ENCODE measurements around the gene PSD4. TPM values are rescaled to one million over a fixed set of nuclear protein-coding genes. Genes with fewer than 3 reads are reported as not detected.

Gene PSD4
- total and polyA plus RNA-seq, 2 experiments from 2014 or later = 15.1 to 26.5 TPM

GRCh38 chr2:113134717-113135116, 39.1 kb upstream of the PSD4 start:
- H3K27ac ChIP-seq = no peak overlapping the region
- no peaks in the 10 kb centered on the region for H3K9me2 ChIP-seq (replicated peaks; ENCODE audit: insufficient read depth)
- TF ChIP-seq EZH2 (IDR thresholded peaks at IDR 0.05; ENCODE audit: borderline replicate concordance) (no peak), EZH2phosphoT487 (IDR thresholded peaks at IDR 0.05; ENCODE audit: low read depth, severe bottlenecking, unreplicated experiment) (no peak), CTCF (IDR thresholded peaks at IDR 0.05; ENCODE audit: poor library complexity) (no peak)
- no peaks in the 10 kb centered on the region for H3K27me3 ChIP-seq
- no peak overlapping the region for H3K4me2 ChIP-seq
- H3K36me3 ChIP-seq (replicated peaks; ENCODE audit: insufficient read depth, low read depth) = no peaks in the 10 kb centered on the region
- H3K79me2 ChIP-seq = no peaks in the 10 kb centered on the region
- H3K9me3 ChIP-seq (ENCODE audit: low read depth) = no peaks in the 10 kb centered on the region
- peaks cover 8% of the 10 kb centered on the region for H3K4me1 ChIP-seq (ENCODE audit: insufficient read depth)
- no peaks in the 10 kb centered on the region for H4K20me1 ChIP-seq (ENCODE audit: insufficient read depth, poor library complexity, severe bottlenecking)
- no peak overlapping the region for H3K4me3 ChIP-seq
- no peak for DNase-seq (ENCODE audit: low spot score)
- no peak overlapping the region for H2AFZ ChIP-seq

GRCh38 chr2:113135317-113135716, 38.5 kb upstream of the PSD4 start:
- H3K27me3 ChIP-seq = no peaks in the 10 kb centered on the region
- no peak overlapping the region for H3K27ac ChIP-seq
- no peak for TF ChIP-seq CTCF (IDR thresholded peaks at IDR 0.05; ENCODE audit: poor library complexity)
- no peak for TF ChIP-seq EZH2 (IDR thresholded peaks at IDR 0.05; ENCODE audit: borderline replicate concordance)
- TF ChIP-seq EZH2phosphoT487 (IDR thresholded peaks at IDR 0.05; ENCODE audit: low read depth, severe bottlenecking, unreplicated experiment) = no peak
- no peak for DNase-seq (ENCODE audit: low spot score)
- no peaks in the 10 kb centered on the region for H3K9me3 ChIP-seq (ENCODE audit: low read depth)
- H3K9me2 ChIP-seq (replicated peaks; ENCODE audit: insufficient read depth) = no peaks in the 10 kb centered on the region
- H3K36me3 ChIP-seq (replicated peaks; ENCODE audit: insufficient read depth, low read depth) = no peaks in the 10 kb centered on the region
- H3K4me2 ChIP-seq = no peak overlapping the region
- peaks cover 9% of the 10 kb centered on the region for H3K4me1 ChIP-seq (ENCODE audit: insufficient read depth)
- WGBS (ENCODE audit: low lambda C conversion rate, missing lambda C conversion rate) = 97% methylated on average over 1 of the region's 1 CpG
- no peak overlapping the region for H2AFZ ChIP-seq
- H4K20me1 ChIP-seq (ENCODE audit: insufficient read depth, poor library complexity, severe bottlenecking) = no peaks in the 10 kb centered on the region
- H3K4me3 ChIP-seq = no peak overlapping the region
- H3K79me2 ChIP-seq = no peaks in the 10 kb centered on the region

DNA sequence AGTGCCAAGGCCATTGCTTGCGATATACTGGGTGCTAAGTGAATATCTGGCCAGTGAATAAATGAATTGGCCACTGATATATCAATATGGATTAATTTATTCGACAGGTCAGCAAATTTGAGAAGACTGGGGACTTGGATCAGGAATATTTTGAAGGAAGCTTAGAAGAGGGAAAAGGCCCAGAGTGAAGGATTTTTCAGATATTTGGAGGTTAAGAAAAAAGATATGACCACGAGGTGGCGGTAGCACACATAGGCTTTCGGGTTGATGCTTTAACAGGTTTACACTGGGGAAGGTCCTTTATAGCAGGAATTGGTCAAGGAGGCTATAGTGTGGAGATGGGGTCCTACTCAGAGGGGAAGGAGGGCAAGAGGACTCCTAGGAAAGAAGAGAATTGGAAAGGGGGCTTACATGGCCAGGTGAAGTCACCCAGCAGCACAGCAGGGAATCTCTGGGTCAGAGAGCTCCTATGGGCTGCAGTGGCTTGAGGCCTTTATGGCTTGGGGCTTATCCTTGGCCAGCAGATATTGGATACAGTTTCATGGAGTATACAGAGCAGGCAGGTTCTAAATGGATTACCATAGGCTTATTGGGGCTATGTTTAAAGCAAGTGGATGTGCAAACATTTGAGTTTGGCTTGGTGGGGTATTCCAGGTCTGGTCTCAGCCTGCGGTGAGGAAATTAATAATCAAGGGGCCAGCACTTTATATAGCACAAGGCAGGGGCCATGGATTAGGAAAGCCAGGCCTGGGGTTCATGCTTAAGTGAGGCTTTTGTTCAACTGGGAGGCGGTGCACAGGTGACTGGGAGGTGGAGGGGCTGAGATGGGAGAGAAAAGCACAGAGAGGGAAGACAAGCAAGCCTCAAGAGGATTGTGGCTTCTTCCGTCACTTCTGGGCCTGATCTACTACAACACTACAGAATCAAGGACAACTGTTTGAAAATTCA, 36.7 kb upstream of the PSD4 start:
- no peak overlapping the region for H3K4me3 ChIP-seq
- DNase-seq (ENCODE audit: low spot score) = peak; percentile 73
- H3K9me2 ChIP-seq (replicated peaks; ENCODE audit: insufficient read depth) = no peaks in the 10 kb centered on the region
- H3K36me3 ChIP-seq (replicated peaks; ENCODE audit: insufficient read depth, low read depth) = no peaks in the 10 kb centered on the region
- peaks cover 9% of the 10 kb centered on the region for H3K4me1 ChIP-seq (ENCODE audit: insufficient read depth)
- 49% methylated on average over 8 of the region's 8 CpGs for WGBS (ENCODE audit: low lambda C conversion rate, missing lambda C conversion rate)
- TF ChIP-seq EZH2 (IDR thresholded peaks at IDR 0.05; ENCODE audit: borderline replicate concordance) (no peak), CTCF (IDR thresholded peaks at IDR 0.05; ENCODE audit: poor library complexity) (peak; percentile 72), EZH2phosphoT487 (IDR thresholded peaks at IDR 0.05; ENCODE audit: low read depth, severe bottlenecking, unreplicated experiment) (no peak)
- H2AFZ ChIP-seq = no peak overlapping the region
- H3K27me3 ChIP-seq = no peaks in the 10 kb centered on the region
- no peaks in the 10 kb centered on the region for H3K79me2 ChIP-seq
- no peak overlapping the region for H3K27ac ChIP-seq
- H3K4me2 ChIP-seq = no peak overlapping the region
- H4K20me1 ChIP-seq (ENCODE audit: insufficient read depth, poor library complexity, severe bottlenecking) = no peaks in the 10 kb centered on the region
- H3K9me3 ChIP-seq (ENCODE audit: low read depth) = no peaks in the 10 kb centered on the region
